ENCODE results near the gene C1orf116.

GRCh38 chr1:207054491-207054890 is 21.9 kb upstream of the C1orf116 start:
- TF ChIP-seq CTCF (IDR thresholded peaks at IDR 0.05; ENCODE audit: insufficient read depth, low read length) = no peak
- no peak for TF ChIP-seq REST (IDR thresholded peaks at IDR 0.05; ENCODE audit: insufficient replicate concordance, low read depth)
- no peak for TF ChIP-seq GABPA (IDR thresholded peaks at IDR 0.05; ENCODE audit: low read depth)
- TF ChIP-seq POLR2AphosphoS5 (IDR thresholded peaks at IDR 0.05; ENCODE audit: low read depth) = no peak
